A549 (cell line): ENCODE data around the gene SREK1IP1. TPM values are rescaled to one million over a fixed set of nuclear protein-coding genes. Genes with fewer than 3 reads are reported as not detected.

Experiments
- ATAC-seq, 2 experiments: fragments of 200-7000 bp in 1 of 2; fragments of >200 bp in 1 of 2; cut with Nextera tagmentation in 1 of 2; cut with Tn5 transposase in 1 of 2; 3 replicates each; pipeline versions ENCODE4 v1.8.0 to v1.9.1; 2018 to 2020; ENCODE audit warnings: mild to moderate bottlenecking in 1 of 2, moderate library complexity in 1 of 2
- CTCF ChIA-PET: fragments of 300-600 bp; sonication (Branson Sonifier 250); formaldehyde crosslinking; extraction: SDS; loops from one replicate; lab custom pipeline; 2021; ENCODE audit warnings: antibody characterized with exemption, inconsistent platforms; lab: Yijun Ruan, JAX
- POLR2A ChIA-PET: fragments of 350-600 bp; formaldehyde crosslinking; extraction: SDS; loops from one replicate; lab custom pipeline; 2021; ENCODE audit warnings: antibody characterized with exemption, inconsistent platforms; lab: Yijun Ruan, JAX
- DNase-seq, 2 experiments: peaks; one replicate each; pipeline versions ENCODE4 v3.0.0 to v3.0.0-alpha.2; 2011 to 2016; ENCODE audit warnings: low read depth in 1 of 2, low spot score in 1 of 2
- FAIRE-seq: peaks from 2 replicates; lab custom pipeline; 2011; peaks lifted over from hg19 to GRCh38; lab: Jason Lieb, UNC
- H3K27ac ChIP-seq, 2 experiments: fragments of >200 bp; sonication (Bioruptor Twin); formaldehyde crosslinking; 3 replicates each; pipeline ENCODE4 v1.5.1; 2016 to 2017
- H3K4me1 ChIP-seq: fragments of >200 bp; sonication (Bioruptor Twin); formaldehyde crosslinking; 3 replicates; pipeline ENCODE4 v1.6.1; 2016
- H3K4me2 ChIP-seq: fragments of >200 bp; sonication (Bioruptor Twin); formaldehyde crosslinking; 3 replicates; pipeline ENCODE4 v1.6.1; 2016
- H3K4me3 ChIP-seq: fragments of >200 bp; sonication (Bioruptor Twin); formaldehyde crosslinking; 3 replicates; pipeline ENCODE4 v1.5.1; 2016
- H3K9me3 ChIP-seq: fragments of >200 bp; sonication (Bioruptor Twin); formaldehyde crosslinking; 3 replicates; pipeline ENCODE4 v1.6.1; 2016
- BCL3 ChIP-seq: fragments of >200 bp; sonication (Bioruptor Twin); formaldehyde crosslinking; IDR thresholded peaks from 3 replicates; pipeline ENCODE4 v1.6.1; 2016
- BHLHE40 ChIP-seq: IDR thresholded peaks from 2 replicates; pipeline ENCODE4 v1.6.1; 2012; ENCODE audit warnings: low read depth, low read length, inconsistent platforms
- CBX8 ChIP-seq: fragments of 200-600 bp; sonication (generic); IDR thresholded peaks from 2 replicates; pipeline ENCODE4 v1.6.1; 2016
- CHD2 ChIP-seq: fragments of 150-350 bp; IDR thresholded peaks from 2 replicates; pipeline ENCODE4 v1.6.1; 2014; ENCODE audit warnings: low read length; ENCODE audit not compliant: partially characterized antibody
- CHD4 ChIP-seq: fragments of 200-600 bp; sonication (generic); IDR thresholded peaks from 2 replicates; pipeline ENCODE4 v1.6.1; 2016; ENCODE audit warnings: antibody characterized with exemption, mild to moderate bottlenecking, borderline replicate concordance
- E2F6 ChIP-seq: IDR thresholded peaks from 2 replicates; pipeline ENCODE4 v1.6.1; 2012; ENCODE audit warnings: low read depth, borderline replicate concordance
- EHMT2 ChIP-seq: fragments of 200-600 bp; sonication (generic); IDR thresholded peaks from 2 replicates; pipeline ENCODE4 v1.6.1; 2016; ENCODE audit warnings: antibody characterized with exemption, low read depth, mild to moderate bottlenecking, moderate library complexity
- ELK1 ChIP-seq: fragments of 150-350 bp; IDR thresholded peaks from 2 replicates; pipeline ENCODE4 v1.6.1; 2014; ENCODE audit warnings: low read depth, mild to moderate bottlenecking, low read length
- EP300 ChIP-seq, 2 experiments: fragments of >200 bp; sonication (Bioruptor Twin); formaldehyde crosslinking; IDR thresholded peaks; 2 replicates in 1 of 2; 3 replicates in 1 of 2; pipeline ENCODE4 v1.6.1; 2016 to 2017
- ESRRA ChIP-seq: fragments of 150-350 bp; IDR thresholded peaks from 2 replicates; pipeline ENCODE4 v1.6.1; 2014; ENCODE audit warnings: mild to moderate bottlenecking, low read length, borderline replicate concordance
- FOSB ChIP-seq: fragments of 250-450 bp; sonication (Bioruptor Pico); IDR thresholded peaks from 2 replicates; pipeline ENCODE4 v1.5.0; 2020; ENCODE audit warnings: mild to moderate bottlenecking, moderate library complexity
- FOSL2 ChIP-seq, 2 experiments: fragments of 450-650 bp in 1 of 2; fragments of >200 bp in 1 of 2; sonication (Bioruptor Twin) in 1 of 2; formaldehyde crosslinking; IDR thresholded peaks; 2 replicates each; pipeline versions ENCODE4 v1.5.0 to v1.6.1; 2016 to 2020; ENCODE audit warnings: mild to moderate bottlenecking in 1 of 2, moderate library complexity in 1 of 2
- HMGXB4 ChIP-seq: fragments of 250-450 bp; sonication (Bioruptor Pico); IDR thresholded peaks from 2 replicates; pipeline ENCODE4 v1.5.0; 2021; ENCODE audit warnings: mild to moderate bottlenecking, moderate library complexity, borderline replicate concordance
- HOXB13 ChIP-seq: fragments of 250-450 bp; sonication (Bioruptor Pico); IDR thresholded peaks from 2 replicates; pipeline ENCODE4 v1.5.0; 2020; ENCODE audit warnings: low read depth, mild to moderate bottlenecking, moderate library complexity
- KDM1A ChIP-seq: fragments of 200-600 bp; sonication (generic); IDR thresholded peaks from 2 replicates; pipeline ENCODE4 v1.6.1; 2016; ENCODE audit warnings: low read depth, mild to moderate bottlenecking
- MYC ChIP-seq: IDR thresholded peaks from 2 replicates; pipeline ENCODE4 v1.6.1; 2012; ENCODE audit warnings: mild to moderate bottlenecking, inconsistent platforms, low read length, improper control_type of control experiment, borderline replicate concordance
- NPAS2 ChIP-seq: fragments of 250-450 bp; sonication (Bioruptor Pico); IDR thresholded peaks from 2 replicates; pipeline ENCODE4 v1.8.0; 2022; ENCODE audit warnings: mild to moderate bottlenecking, moderate library complexity, borderline replicate concordance
- PHF8 ChIP-seq: fragments of 200-600 bp; sonication (generic); IDR thresholded peaks from 2 replicates; pipeline ENCODE4 v1.6.1; 2016; ENCODE audit warnings: low read depth, mild to moderate bottlenecking, antibody characterized with exemption, moderate library complexity, borderline replicate concordance
- RAD21 ChIP-seq, 2 experiments: fragments of >200 bp in 1 of 2; sonication (Bioruptor Twin) in 1 of 2; formaldehyde crosslinking in 1 of 2; IDR thresholded peaks in 1 of 2; conservative IDR thresholded peaks in 1 of 2; 2 replicates in 1 of 2; 3 replicates in 1 of 2; pipeline ENCODE4 v1.6.1; 2012 to 2018; ENCODE audit warnings: inconsistent platforms in 1 of 2
- RARB ChIP-seq: fragments of 250-450 bp; sonication (Bioruptor Pico); IDR thresholded peaks from 2 replicates; pipeline ENCODE4 v1.8.0; 2021; ENCODE audit warnings: mild to moderate bottlenecking, moderate library complexity
- RCOR1 ChIP-seq: fragments of 150-350 bp; IDR thresholded peaks from 2 replicates; pipeline ENCODE4 v1.6.1; 2014; ENCODE audit warnings: antibody characterized with exemption, low read length, low read depth
- TP53 ChIP-seq: fragments of 250-450 bp; sonication (Bioruptor Pico); IDR thresholded peaks from 2 replicates; pipeline ENCODE4 v1.5.0; 2021; ENCODE audit warnings: mild to moderate bottlenecking, moderate library complexity
- USF2 ChIP-seq: fragments of 450-650 bp; IDR thresholded peaks from 2 replicates; pipeline ENCODE4 v1.6.1; 2014; ENCODE audit warnings: antibody characterized with exemption
- WGBS: methylation state at CpG from one replicate; pipeline ENCODE4 v1.1.6; 2017; ENCODE audit errors: missing lambda C conversion rate; 5-methylcytosine and 5-hydroxymethylcytosine counted together
- polyA plus RNA-seq, 4 experiments: library from polyadenylated mRNA; depleted of rRNA in 3 of 4; stranded (reverse); fragments of >200 nt; fragmentation: RNase III in 1 of 4; extraction: RNeasy Plus Mini Kit Qiagen cat#74134 plus additional on column Dnase treatment in 1 of 4; gene quantifications; 2 replicates in 3 of 4; 3 replicates in 1 of 4; pipeline ENCODE4 v1.2.3, GENCODE V29; 2011 to 2017

Gene SREK1IP1
- polyA plus RNA-seq, 2 of the 4 experiments (the other 2 are of a cell fraction), result 4.7 to 7.5 TPM

GRCh38 chr5:64680289-64680688 lies 88.2 kb downstream of the SREK1IP1 start:
- DNase-seq (peak in 1 of 2 experiments; percentile 29), ATAC-seq (peak; percentile 86)
- no peak overlapping the region for H3K4me3 ChIP-seq
- WGBS, result 44% methylated on average over 4 of the region's 4 CpGs
- H3K9me3 ChIP-seq, result no peaks in the 10 kb centered on the region
- POLR2A ChIA-PET, result no interaction called here
- H3K4me2 ChIP-seq, result no peak overlapping the region
- 0 out of 5 replicates have a peak, but pooled peaks of 1 of the 2 experiments have one; percentile 19 for TF ChIP-seq RAD21 (conservative IDR thresholded peaks at IDR 0.05 in 1 of 2, IDR thresholded peaks at IDR 0.05 in 1 of 2)
- TF ChIP-seq RARB (CRISPR knock-in tag), result no peak
- TF ChIP-seq, all 56 proteins: peak for 1
- no peak overlapping the region for H3K27ac ChIP-seq
- FAIRE-seq, result peak; percentile 49
- H3K4me1 ChIP-seq, result no peaks in the 10 kb centered on the region
- CTCF ChIA-PET, result interaction anchor here (1.0 to 1.7 kb wide), 2 partner anchors 69 to 533 kb away, joined by 3 to 4 read pairs; no protein-coding TSS in a partner anchor

- ChIA-PET CTCF (interaction anchor here (1.2 to 1.5 kb wide), 2 partner anchors 8 to 44 kb away, joined by 4 read pairs; no protein-coding TSS in a partner anchor), POLR2A (no interaction called here)
- FAIRE-seq, result no peak
- Histone ChIP-seq H3K4me3 (no peak overlapping the region), H3K9me3 (no peaks in the 10 kb centered on the region), H3K4me2 (no peak overlapping the region), H3K4me1 (no peaks in the 10 kb centered on the region), H3K27ac (no peak overlapping the region)
- ATAC-seq, result no peak
- 57% methylated on average over 5 of the region's 5 CpGs for WGBS
- no peak for DNase-seq
- TF ChIP-seq ESRRA (no peak), CHD2 (no peak), EP300 (IDR thresholded peaks at IDR 0.05) (no peak), HOXB13 (no peak), TP53 (CRISPR knock-in tag) (no peak), RARB (CRISPR knock-in tag) (no peak), USF2 (no peak), FOSB (CRISPR knock-in tag) (no peak), BCL3 (no peak), ELK1 (no peak), CHD4 (no peak), RCOR1 (no peak), KDM1A (no peak), BHLHE40 (no peak), HMGXB4 (CRISPR knock-in tag) (no peak), PHF8 (no peak)
Observed at GRCh38 chr5:64678374-64678773, 90.1 kb downstream of the SREK1IP1 start.

GRCh38 chr5:64671678-64672077 lies 96.8 kb downstream of the SREK1IP1 start:
- no peak for FAIRE-seq
- Histone ChIP-seq H3K4me2 (no peak overlapping the region), H3K4me1 (no peaks in the 10 kb centered on the region), H3K9me3 (no peaks in the 10 kb centered on the region), H3K27ac (no peak overlapping the region), H3K4me3 (no peak overlapping the region)
- no peak for DNase-seq
- 29% methylated on average over 3 of the region's 3 CpGs for WGBS
- ChIA-PET CTCF (no interaction called here), POLR2A (no interaction called here)
- no peak for ATAC-seq
- TF ChIP-seq E2F6, result no peak
- no peak for TF ChIP-seq BHLHE40
- no peak for TF ChIP-seq CBX8
- no peak for TF ChIP-seq HMGXB4 (CRISPR knock-in tag)
- TF ChIP-seq EHMT2, result no peak
- TF ChIP-seq FOSL2 (IDR thresholded peaks at IDR 0.05), result no peak
- TF ChIP-seq FOSL2 (CRISPR knock-in tag; IDR thresholded peaks at IDR 0.05), result no peak
- TF ChIP-seq PHF8, result no peak
- no peak for TF ChIP-seq MYC
- no peak for TF ChIP-seq USF2
- TF ChIP-seq CHD4, result no peak
- no peak for TF ChIP-seq NPAS2
